HG03469 (cell line): ENCODE measurements around the gene GNG4.
"Not testable (repeated sequence)": the region's sequence is repeated elsewhere in the genome, so short reads cannot be mapped to it uniquely, and the experiment has no call there.

ENCODE experiments used
- ATAC-seq: cut with Tn5 transposase; IDR thresholded peaks from one replicate; pipeline ENCODE4 v1.9.1; 2021; ENCODE audit warnings: mild to moderate bottlenecking, moderate library complexity, moderate number of reproducible peaks; ENCODE audit not compliant: unreplicated experiment

The GNG4 gene

GRCh38 chr1:235588156-235588555 lies 61.4 kb downstream of the GNG4 start:
- ATAC-seq: no peak

DNA sequence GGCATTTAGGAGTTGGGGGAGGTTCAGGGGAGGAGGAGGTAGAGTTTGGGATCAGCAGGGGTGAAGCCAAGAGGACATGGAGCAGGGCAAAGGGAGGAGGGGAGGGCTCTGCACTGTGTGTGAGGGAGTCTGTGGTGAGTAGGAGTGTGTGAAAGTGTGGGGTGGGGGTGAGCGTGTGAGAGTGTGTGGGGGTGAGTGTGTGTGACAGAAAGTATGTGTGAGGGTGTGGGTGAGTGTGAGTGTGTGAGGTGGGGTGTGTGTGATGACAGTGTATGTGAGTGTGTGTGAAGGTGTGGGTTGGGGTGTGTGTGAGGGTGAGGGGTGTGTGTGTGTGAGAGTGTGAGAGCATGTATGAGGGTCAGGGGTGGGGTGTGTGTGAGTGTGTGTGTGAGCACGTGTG lies 62.6 kb downstream of the GNG4 start:
- no peak for ATAC-seq

- no peak for ATAC-seq
These were observed 63.2 kb downstream of the GNG4 start for GRCh38 chr1:235586413-235586812.

DNA sequence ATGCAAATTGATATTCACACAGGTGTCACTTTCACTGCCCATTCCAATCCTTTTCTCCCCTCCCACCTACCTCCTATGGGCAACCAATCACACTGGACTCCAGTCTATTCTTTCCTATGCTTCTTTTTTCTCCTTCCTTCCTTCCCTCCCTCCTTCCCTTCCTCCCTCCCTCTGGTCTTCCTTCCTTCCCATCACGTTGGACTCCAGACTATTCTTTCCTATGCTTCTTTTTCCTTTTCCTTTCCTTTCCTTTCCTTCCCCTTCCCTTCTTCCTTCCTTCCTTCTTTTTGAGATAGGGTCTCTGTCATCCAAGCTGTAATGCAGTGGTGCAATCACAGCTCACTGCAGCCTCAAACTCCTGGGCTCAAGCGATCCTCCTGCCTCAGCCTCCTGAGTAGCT lies 64.6 kb downstream of the GNG4 start:
- ATAC-seq: no peak

DNA sequence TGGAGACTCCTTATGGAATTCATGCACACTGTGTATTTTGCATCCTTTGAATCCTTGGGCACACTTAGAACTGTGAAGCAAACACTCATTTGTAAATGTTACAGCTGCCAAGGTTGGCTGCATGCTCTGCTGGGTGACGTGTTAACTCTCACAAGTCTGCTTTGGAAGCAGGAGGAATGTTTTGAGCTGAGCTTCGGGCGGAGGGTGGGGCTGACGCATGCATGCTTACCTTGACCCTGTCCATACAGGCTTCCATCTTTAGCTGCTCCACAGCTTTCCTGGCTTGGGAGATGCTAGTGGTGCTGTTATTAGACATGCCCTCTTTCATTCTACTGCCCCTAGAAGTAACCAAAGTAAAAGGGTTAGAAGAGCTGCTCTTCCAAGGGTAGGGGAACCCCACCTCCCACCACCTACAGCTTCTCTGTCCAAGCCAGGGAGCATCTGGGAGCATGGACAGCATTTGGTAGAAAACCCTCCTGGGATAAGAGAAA lies 66.0 kb downstream of the GNG4 start:
- ATAC-seq: no peak

GRCh38 chr1:235582130-235582529 lies 67.5 kb downstream of the GNG4 start:
- ATAC-seq: no peak

GRCh38 chr1:235579891-235580290 lies 69.7 kb downstream of the GNG4 start:
- no peak for ATAC-seq

DNA sequence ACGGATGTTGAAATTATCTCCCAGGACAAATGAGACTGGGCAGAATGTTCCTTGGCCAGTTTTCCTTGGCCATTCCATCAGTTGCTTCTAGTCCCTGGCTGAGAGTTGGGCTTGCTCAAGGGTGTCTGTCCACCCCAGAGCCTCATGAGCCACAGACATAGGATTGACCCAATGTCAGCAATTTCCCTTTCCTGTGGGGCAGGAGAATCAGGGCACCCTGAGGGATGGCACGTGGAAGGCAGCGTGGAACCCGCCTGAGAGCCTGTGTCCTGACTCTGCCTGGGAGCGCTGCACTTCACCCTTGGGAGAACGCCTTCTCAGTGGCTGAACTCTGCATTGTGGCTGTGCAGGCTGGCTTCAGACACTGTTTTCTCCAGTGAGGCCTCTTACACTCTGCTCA lies 74.0 kb downstream of the GNG4 start:
- no peak for ATAC-seq

- no peak for ATAC-seq
These were observed 75.7 kb downstream of the GNG4 start for GRCh38 chr1:235573880-235574279.

DNA sequence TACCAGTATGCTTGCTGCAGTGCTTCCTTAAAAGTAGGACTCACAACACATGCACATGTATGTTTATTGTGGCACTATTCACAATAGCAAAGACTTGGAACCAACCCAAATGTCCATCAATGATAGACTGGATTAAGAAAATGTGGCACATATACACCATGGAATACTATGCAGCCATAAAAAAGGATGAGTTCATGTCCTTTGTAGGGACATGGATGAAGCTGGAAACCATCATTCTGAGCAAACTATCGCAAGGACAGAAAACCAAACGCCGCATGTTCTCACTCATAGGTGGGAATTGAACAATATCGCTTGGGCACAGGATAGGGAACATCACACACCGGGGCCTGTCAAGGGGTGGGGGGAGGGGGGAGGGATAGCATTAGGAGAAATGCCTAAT lies 76.6 kb downstream of the GNG4 start:
- ATAC-seq: not testable (repeated sequence)

- ATAC-seq: no peak
These were observed 78.1 kb downstream of the GNG4 start for GRCh38 chr1:235571482-235571881.

- no peak for ATAC-seq
These were observed 81.6 kb downstream of the GNG4 start for GRCh38 chr1:235567812-235568503.

DNA sequence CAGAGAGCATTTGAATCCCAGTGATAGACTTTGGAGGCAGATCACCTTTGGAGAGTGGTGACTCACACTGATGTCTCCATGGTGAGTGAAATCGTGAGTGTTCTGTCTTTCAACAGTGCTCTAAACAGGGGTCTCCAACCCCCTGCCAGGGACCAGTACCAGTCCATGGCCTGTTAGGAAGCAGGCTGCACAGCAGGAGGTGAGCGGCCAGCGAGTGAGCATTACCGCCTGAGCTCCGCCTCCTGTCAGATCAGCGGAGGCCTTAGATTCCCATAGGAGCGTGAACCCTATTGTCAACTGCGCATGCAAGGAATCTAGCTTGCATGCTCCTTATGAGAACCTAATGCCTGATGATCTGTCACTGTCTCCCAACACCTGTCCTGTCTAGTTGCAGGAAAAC lies 83.5 kb downstream of the GNG4 start:
- no peak for ATAC-seq

DNA sequence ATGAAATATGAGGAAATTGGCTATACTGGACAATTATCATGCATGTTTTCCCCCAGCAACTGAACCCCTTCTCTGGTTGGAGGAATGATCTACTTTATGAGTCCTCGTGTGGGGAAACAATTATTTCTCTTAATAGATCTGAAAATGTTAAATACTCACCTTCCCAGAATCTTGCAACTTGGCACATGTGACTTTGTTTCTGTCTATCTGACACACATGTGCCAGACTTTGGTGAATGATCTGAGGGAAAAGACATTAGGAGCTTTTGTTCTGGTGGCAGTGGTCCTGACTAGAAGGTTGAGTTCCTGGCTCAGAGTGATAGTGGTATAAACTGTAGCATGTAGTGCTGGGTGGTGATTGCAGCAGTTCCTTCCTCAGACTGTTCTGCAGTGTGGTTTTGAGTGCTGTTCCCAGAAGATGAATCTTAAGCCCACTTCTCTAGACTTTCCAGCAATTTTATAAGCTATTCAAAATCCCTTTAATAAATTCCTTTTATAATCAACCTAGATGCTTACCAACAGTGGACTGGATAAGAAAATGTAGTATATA lies 86.0 kb downstream of the GNG4 start:
- no peak for ATAC-seq

DNA sequence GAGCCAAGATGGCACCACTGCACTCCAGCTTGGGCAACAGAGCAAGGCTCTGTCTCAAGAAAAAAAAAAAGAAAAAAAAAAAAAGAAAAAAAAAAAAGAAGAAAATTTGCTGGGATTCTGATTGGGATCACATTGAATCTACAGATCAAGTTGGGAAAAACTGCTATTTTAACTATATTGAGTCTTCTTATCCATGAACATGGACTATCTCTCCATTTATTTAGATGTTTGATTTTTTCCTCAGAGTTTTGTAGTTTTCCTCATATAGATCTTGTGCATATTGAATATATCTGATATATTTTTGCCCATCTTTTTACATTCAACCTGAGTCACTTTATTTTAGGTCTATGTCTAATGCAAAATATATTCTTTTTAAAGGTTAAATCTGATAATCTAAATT lies 87.0 kb downstream of the GNG4 start:
- ATAC-seq: no peak

GRCh38 chr1:235558621-235559169 lies 90.9 kb downstream of the GNG4 start:
- no peak for ATAC-seq

DNA sequence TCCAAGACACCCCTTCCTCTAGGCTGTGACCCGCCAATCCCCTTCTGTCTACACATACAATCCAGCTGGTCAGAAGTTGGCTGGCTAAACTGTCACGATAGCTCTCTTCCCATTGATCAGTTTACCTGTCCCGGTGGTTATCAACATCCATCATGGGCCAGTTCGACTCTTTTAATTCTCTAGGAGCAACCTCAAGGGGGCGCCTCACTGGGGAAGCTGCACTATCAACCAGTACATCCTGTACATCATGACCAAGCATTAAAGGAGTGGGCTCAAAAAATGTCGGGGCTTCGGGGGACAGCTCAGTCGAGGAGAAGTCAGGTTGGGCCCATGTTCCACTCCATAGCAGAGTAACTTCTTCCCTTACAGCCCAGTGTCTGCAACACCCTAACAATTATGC lies 92.1 kb downstream of the GNG4 start:
- no peak for ATAC-seq

DNA sequence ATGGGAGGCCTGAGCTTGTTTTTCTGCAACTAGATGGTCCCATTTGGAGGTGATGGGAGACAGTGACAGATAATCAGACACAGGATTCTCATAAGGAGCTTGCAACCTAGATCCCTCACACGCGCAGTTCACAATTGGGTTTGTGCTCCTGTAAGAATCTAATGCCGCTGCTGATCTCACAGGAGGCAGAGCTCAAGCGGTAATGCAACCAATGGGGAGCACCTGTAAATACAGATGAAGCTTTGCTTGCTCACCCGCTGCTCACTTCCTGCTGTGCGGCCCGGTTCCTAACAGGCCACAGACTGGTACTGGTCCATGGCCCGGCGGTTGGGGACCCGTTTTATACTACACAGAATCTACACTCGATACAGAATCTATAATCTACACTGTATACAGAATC lies 92.8 kb downstream of the GNG4 start:
- ATAC-seq: no peak

DNA sequence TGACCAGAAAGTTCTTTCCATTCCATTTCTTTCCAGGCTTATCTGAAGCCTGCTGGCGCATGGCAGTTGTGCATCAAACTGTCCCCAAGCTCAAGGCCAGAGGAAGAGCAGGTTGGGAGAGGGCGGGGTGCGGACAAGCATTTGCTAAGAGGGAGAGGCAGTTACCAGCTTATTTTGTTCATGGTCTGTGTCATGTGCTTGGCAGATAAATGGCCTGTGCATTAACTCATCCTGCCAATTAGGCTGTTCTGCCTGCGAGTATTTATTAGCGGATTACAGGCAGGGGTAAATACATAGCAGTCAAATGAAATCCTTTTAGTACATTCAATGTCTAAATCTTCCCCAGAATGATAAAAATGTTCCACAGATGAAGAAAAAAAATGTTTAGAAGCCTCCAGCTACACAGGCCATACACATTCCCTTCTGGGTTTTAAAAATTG lies 96.5 kb downstream of the GNG4 start:
- ATAC-seq: no peak

GRCh38 chr1:235552146-235552716 lies 97.4 kb downstream of the GNG4 start:
- ATAC-seq: no peak

GRCh38 chr1:235549351-235550139 lies 100.0 kb downstream of the GNG4 start:
- no peak for ATAC-seq
